Left ventricle myocardium superior (tissue), 1 donor: ENCODE results near the gene VAMP8. TPM values are rescaled to one million over a fixed set of nuclear protein-coding genes. Genes with fewer than 3 reads are reported as not detected.
"Not testable (repeated sequence)": the region's sequence is repeated elsewhere in the genome, so short reads cannot be mapped to it uniquely, and the experiment has no call there.

Experiments
- ATAC-seq: fragments of 200-7000 bp; cut with Tn5 transposase; one replicate; pipeline ENCODE4 v1.9.1; 2020; ENCODE audit warnings: mild to moderate bottlenecking, moderate library complexity
- DNase-seq: peaks from one replicate; pipeline ENCODE4 v3.0.0-alpha.2; 2020
- intact Hi-C: fragments of 100-400 bp; cut with micrococcal nuclease; formaldehyde crosslinking; loops from one replicate; pipeline ENCODE4 v1.11.0; 2022
- total RNA-seq: library from RNA; stranded (reverse); fragmentation: NEBNext Ultra II Directional; extraction: Animal tissue kit (Norgen Biotek cat#: 25700); gene quantifications from one replicate; pipeline ENCODE4 v1.2.1, GENCODE V29; 2021
- donor health status: DM: no; HTN: yes; CAD: no; lungs with severe emphysema.

The VAMP8 gene
- total RNA-seq, 1 donor from 2014 or later: 17.1 TPM

- intact Hi-C loops, DNase-seq: not testable (repeated sequence)
- peak; percentile 7 for ATAC-seq
Observed at GRCh38 chr2:85544915-85545779, 32.2 kb upstream of the VAMP8 start.

GRCh38 chr2:85545780-85546240 lies 31.6 kb upstream of the VAMP8 start:
- DNase-seq (no peak), ATAC-seq (peak; percentile 6)
- intact Hi-C loops: no loop called here

- DNase-seq: no peak
- no peak for ATAC-seq
- intact Hi-C loops: no loop called here
Observed at GRCh38 chr2:85547089-85547858, 30.1 kb upstream of the VAMP8 start.

- intact Hi-C loops: no loop called here
- ATAC-seq: no peak
- DNase-seq: no peak
Observed at GRCh38 chr2:85547859-85548607, 29.4 kb upstream of the VAMP8 start.

GRCh38 chr2:85548608-85548900 lies 28.8 kb upstream of the VAMP8 start:
- intact Hi-C loops: no loop called here
- DNase-seq (no peak), ATAC-seq (no peak)

- DNase-seq (no peak), ATAC-seq (no peak)
- intact Hi-C loops: no loop called here
Observed at GRCh38 chr2:85549095-85549494, 28.3 kb upstream of the VAMP8 start.

GRCh38 chr2:85549826-85550225 lies 27.6 kb upstream of the VAMP8 start:
- ATAC-seq (no peak), DNase-seq (no peak)
- intact Hi-C loops: no loop called here

- ATAC-seq (no peak), DNase-seq (no peak)
- intact Hi-C loops: no loop called here
Observed at GRCh38 chr2:85550486-85550885, 26.9 kb upstream of the VAMP8 start.

- ATAC-seq (peak; percentile 73), DNase-seq (peak; percentile 81)
- intact Hi-C loops: loop anchor here (1.0 kb wide), 1 partner anchor 132 kb away; no protein-coding TSS in a partner anchor
Observed at GRCh38 chr2:85551698-85552678, 25.4 kb upstream of the VAMP8 start.

- no peak for ATAC-seq
- intact Hi-C loops: no loop called here
Observed at GRCh38 chr2:85553184-85553583, 24.2 kb upstream of the VAMP8 start.

GRCh38 chr2:85554980-85555612 lies 22.3 kb upstream of the VAMP8 start:
- DNase-seq (no peak), ATAC-seq (no peak)
- intact Hi-C loops: no loop called here

More at GRCh38 chr2:85553184-85553583, 24.2 kb upstream of the VAMP8 start:
- DNase-seq: no peak

- ATAC-seq (no peak), DNase-seq (no peak)
- intact Hi-C loops: no loop called here
Observed at GRCh38 chr2:85557130-85557529, 20.3 kb upstream of the VAMP8 start.

- DNase-seq: no peak
- intact Hi-C loops: no loop called here
- no peak for ATAC-seq
Observed at GRCh38 chr2:85558160-85558559, 19.2 kb upstream of the VAMP8 start.

GRCh38 chr2:85560403-85560726 lies 17.0 kb upstream of the VAMP8 start:
- DNase-seq, intact Hi-C loops, ATAC-seq: not testable (repeated sequence)

GRCh38 chr2:85560812-85561279 lies 16.5 kb upstream of the VAMP8 start:
- DNase-seq: no peak
- intact Hi-C loops: no loop called here
- peak; percentile 28 for ATAC-seq

- DNase-seq (peak; percentile 98), ATAC-seq (peak; percentile 93)
- intact Hi-C loops: no loop called here
Observed at GRCh38 chr2:85561280-85562212, 15.8 kb upstream of the VAMP8 start, which contains the start of gene GGCX. TSS of gene GGCX (minus strand) at chr2:85561493. CDS start at chr2:85561428, 65 bp downstream.

- ATAC-seq (no peak), DNase-seq (no peak)
- intact Hi-C loops: no loop called here
Observed at GRCh38 chr2:85564144-85564563, 13.2 kb upstream of the VAMP8 start.
